Upper lobe of left lung (tissue), 4 donors: ENCODE measurements around the gene RTL3.

Source experiments
- CTCF ChIP-seq, 6 experiments: fragments of 450-650 bp in 4 of 6; fragments of 200-600 bp in 2 of 6; sonication (generic) in 2 of 6; IDR thresholded peaks; one replicate each; pipeline ENCODE4 v1.5.1; 2016 to 2019; ENCODE audit warnings: antibody characterized with exemption in 6 of 6
- POLR2A ChIP-seq, 4 donors: fragments of 450-650 bp; IDR thresholded peaks; one replicate each; pipeline ENCODE4 v1.5.1; 2016 to 2017; ENCODE audit warnings: antibody characterized with exemption in 4 of 4, mild to moderate bottlenecking in 2 of 4
- POLR2AphosphoS5 ChIP-seq, 2 donors: sonication (generic); formaldehyde crosslinking; IDR thresholded peaks; one replicate each; pipeline ENCODE4 v1.5.1; 2017; ENCODE audit warnings: antibody characterized with exemption in 2 of 2

DNA sequence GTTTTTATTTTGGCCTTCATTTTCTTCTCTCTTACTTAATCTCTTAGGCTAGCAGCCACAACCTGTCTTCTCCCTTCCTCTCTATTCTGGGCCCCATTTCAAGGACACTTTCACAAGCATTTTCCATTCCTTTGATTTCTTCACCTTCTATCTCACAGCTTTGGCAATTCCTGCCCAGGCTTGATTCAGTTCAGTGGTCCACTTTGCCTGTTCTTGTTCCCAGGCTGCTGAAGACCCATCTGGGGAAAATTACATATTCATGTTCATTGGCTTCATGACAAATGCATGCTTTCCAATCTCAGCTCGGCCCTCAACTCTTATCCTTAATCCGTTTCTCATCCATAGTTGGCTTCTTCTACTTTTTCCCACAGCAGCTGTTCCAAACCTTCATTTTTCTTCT lies 49.7 kb upstream of the RTL3 start:
- no peak for TF ChIP-seq CTCF (IDR thresholded peaks at IDR 0.05)
- TF ChIP-seq POLR2A (IDR thresholded peaks at IDR 0.05), result no peak
- TF ChIP-seq POLR2AphosphoS5 (IDR thresholded peaks at IDR 0.05), result no peak
